Activated naive CD4-positive, alpha-beta T cell treated with anti-CD3 and anti-CD28 coated beads, Interleukin-2, amount 10 ng/mL, durations not matched to agents 7 days and 5 days (primary cell): Measurements from ENCODE around the gene PRSS33.

Experiments
- CTCF ChIA-PET: fragments of 350-600 bp; sonication (Branson Sonifier 250); formaldehyde crosslinking; loops from one replicate; lab custom pipeline; 2021; ENCODE audit warnings: antibody characterized with exemption; lab: Charles Lee
- DNase-seq: peaks from one replicate; pipeline ENCODE4 v3.0.0-alpha.2; 2020
- H3K27ac Mint-ChIP-seq: one replicate; pipeline ENCODE4 v1.8.0; 2021; ENCODE audit warnings: mild to moderate bottlenecking, moderate library complexity, mixed read lengths
- H3K27me3 Mint-ChIP-seq: one replicate; pipeline ENCODE4 v1.8.0; 2021; ENCODE audit warnings: mild to moderate bottlenecking, mixed read lengths
- H3K36me3 Mint-ChIP-seq: one replicate; pipeline ENCODE4 v1.8.0; 2021; ENCODE audit warnings: mixed read lengths
- H3K4me1 Mint-ChIP-seq: one replicate; pipeline ENCODE4 v1.8.0; 2021; ENCODE audit warnings: mixed read lengths
- H3K4me3 Mint-ChIP-seq: one replicate; pipeline ENCODE4 v1.8.0; 2021; ENCODE audit warnings: mild to moderate bottlenecking, moderate library complexity, mixed read lengths
- H3K9me3 Mint-ChIP-seq: one replicate; pipeline ENCODE4 v1.8.0; 2021; ENCODE audit warnings: mixed read lengths

The PRSS33 gene

DNA sequence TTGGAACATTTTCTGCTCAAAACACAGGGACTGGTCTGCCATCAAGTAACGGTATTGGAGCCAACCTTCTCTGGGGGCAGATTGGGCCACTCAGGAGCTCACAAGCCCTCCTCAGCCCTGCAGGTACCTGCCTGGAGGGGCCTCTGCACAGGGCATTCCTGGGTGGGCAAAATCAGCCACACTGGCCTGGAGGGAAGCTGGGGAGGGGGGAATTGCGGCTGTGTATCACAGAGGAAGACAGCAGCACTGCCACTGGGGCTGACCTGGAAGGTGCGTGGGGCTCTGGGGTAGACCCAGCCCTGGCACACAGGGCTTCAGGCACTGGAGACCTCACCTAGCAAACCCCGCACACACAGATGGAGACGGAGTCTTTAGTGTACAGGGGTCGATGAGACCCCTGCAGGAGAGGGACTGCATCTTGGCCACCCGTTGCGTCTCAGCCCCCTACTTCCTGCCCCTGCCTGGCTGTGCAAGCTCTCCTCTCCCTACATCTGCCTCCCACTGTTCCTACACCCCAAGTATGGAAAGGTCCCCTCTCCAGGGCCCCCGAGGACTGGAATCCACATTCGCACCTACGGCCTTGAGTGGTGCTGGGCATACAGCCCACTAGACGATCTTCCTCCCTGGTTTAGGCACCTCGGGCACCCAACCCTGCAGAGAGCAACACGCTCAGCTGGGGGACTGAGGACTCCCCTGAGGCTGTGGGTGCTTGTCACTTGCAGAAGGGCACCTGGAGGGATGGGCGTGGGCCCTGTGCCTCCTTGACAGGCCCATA lies 42.1 kb downstream of the PRSS33 start:
- CTCF ChIA-PET = no interaction called here
- H3K4me1 Mint-ChIP-seq = peaks cover 14% of the 10 kb centered on the region
- H3K9me3 Mint-ChIP-seq = no peaks in the 10 kb centered on the region
- peaks cover 30% of the 10 kb centered on the region for H3K27me3 Mint-ChIP-seq
- peaks cover 4% of the 10 kb centered on the region for H3K36me3 Mint-ChIP-seq
- no peak overlapping the region for H3K27ac Mint-ChIP-seq
- no peak for DNase-seq
- no peak overlapping the region for H3K4me3 Mint-ChIP-seq

DNA sequence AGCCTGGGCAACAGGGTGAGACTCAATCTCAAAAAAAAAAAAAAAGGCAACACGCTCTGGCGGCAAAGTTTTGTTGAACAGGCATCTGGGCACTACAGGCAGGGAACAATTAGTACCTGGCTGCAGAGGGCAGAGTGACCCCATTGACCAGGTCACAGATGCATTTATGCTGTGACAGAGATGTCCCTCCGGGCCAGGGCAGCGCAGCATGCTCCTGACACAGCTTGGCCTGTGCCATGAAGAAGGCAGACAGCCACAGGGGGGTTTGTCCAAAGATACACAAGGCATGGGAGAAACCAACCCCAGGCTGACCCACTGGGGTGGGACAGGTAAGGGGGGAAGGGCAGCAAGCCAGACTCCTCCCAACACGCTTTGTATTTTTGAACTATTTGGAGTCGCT lies 42.6 kb downstream of the PRSS33 start:
- Mint-ChIP-seq H3K36me3 (peaks cover 1% of the 10 kb centered on the region), H3K4me3 (no peak overlapping the region), H3K27me3 (peaks cover 30% of the 10 kb centered on the region), H3K9me3 (no peaks in the 10 kb centered on the region), H3K27ac (no peak overlapping the region), H3K4me1 (peaks cover 10% of the 10 kb centered on the region)
- CTCF ChIA-PET = no interaction called here
- no peak for DNase-seq

DNA sequence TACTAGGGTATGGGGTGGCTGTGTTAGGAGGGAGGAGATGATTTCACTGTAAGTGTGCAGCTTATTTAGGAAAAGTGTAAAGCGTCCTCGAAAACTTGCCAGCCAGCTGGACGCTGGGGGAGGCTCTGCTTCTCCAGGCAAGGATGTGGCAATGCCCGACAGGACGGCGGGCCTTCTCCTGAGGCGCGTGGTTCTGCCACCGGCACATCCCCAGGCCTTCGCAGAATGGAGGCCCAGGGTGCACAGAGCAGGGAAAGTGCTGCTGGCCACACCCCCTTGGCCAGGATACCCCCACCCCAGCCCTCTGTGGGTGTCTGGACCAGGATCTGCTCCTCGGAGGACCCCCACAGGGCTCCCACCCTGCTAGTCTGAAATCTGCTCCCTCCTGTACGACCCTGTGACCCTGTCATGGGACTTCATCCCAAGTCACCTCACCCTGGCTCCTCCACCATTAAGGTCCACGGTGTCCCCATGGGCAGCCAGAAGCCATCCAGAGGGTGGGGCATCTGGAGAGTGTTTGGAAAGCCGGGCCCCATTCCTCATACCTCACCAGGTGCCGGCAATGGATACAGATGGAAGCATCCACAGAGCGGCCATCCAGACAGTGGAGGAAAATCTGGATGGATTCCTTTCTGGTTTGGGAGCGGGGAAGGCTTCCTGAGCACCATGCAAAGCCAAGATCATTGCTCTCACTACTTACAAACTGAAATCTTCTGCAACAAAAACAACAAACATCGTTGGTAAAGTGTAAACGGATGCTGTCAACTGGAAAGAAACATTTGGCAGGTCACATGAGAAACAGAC lies 44.2 kb downstream of the PRSS33 start:
- peaks cover 36% of the 10 kb centered on the region for H3K27me3 Mint-ChIP-seq
- CTCF ChIA-PET = no interaction called here
- no peak overlapping the region for H3K27ac Mint-ChIP-seq
- no peaks in the 10 kb centered on the region for H3K9me3 Mint-ChIP-seq
- H3K4me3 Mint-ChIP-seq = no peak overlapping the region
- DNase-seq = no peak
- H3K36me3 Mint-ChIP-seq = no peaks in the 10 kb centered on the region
- peaks cover 11% of the 10 kb centered on the region for H3K4me1 Mint-ChIP-seq

DNA sequence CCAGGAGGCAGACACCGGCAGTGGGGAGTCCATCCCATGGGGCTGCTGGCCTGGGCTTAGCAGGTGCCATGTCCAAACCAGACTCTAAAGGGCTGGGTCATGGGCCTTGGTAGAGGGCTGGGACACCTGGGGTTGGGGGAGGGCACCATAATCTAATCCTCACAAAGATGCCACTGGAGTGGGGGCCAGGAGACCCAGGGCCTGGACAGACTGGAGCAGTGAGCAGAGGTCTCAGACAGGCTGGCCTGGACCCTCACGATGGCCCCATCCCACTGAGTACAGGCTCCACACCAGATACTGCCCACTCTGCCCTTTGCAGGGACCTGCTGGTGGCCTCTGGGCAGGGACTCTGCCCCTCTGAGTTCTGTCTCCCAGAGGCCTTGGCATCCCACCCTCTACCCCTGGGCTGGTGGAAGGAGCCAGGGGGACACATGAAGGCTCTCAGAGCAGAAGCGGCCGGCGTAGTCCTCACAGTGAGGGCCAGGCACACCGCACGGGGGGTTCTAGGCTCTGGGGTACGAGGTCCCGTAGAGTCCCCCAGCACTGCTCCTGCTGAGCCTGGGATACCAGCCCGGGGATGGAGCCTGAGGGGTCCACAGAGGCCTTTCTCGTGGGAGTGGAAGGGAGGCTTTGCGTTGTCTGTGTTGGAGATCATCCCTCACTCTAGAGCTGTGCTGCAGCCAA lies 44.9 kb downstream of the PRSS33 start:
- Mint-ChIP-seq H3K4me3 (no peak overlapping the region), H3K27ac (no peak overlapping the region), H3K36me3 (no peaks in the 10 kb centered on the region), H3K4me1 (peaks cover 11% of the 10 kb centered on the region), H3K27me3 (peaks cover 36% of the 10 kb centered on the region), H3K9me3 (no peaks in the 10 kb centered on the region)
- CTCF ChIA-PET = no interaction called here
- no peak for DNase-seq

DNA sequence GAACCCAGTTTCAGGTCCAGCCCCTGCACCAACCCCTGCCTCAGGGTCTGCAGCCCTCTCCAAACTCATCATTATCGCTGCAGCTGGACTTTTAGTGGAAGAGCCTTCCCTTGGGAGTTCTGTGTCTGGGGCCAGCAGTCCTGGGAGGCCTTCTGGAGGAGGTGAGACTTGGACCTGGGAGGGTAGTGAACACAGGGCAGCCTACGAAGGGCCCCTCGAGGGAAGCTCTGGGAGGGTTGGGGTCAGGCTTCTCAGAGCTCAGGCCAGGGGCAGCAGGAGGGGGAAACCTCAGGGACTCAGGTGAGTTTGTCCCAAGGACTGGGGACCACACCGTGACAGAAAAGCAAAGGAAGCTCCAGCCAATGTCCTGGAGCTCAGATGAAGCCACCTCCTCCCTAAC lies 46.2 kb downstream of the PRSS33 start:
- Mint-ChIP-seq H3K9me3 (no peaks in the 10 kb centered on the region), H3K27ac (no peak overlapping the region), H3K36me3 (no peaks in the 10 kb centered on the region), H3K4me3 (no peak overlapping the region), H3K27me3 (peaks cover 40% of the 10 kb centered on the region), H3K4me1 (peaks cover 11% of the 10 kb centered on the region)
- CTCF ChIA-PET = interaction anchor here (0.7 kb wide), 1 partner anchor 229 kb away, joined by 3 read pairs; no protein-coding TSS in a partner anchor
- DNase-seq = no peak

DNA sequence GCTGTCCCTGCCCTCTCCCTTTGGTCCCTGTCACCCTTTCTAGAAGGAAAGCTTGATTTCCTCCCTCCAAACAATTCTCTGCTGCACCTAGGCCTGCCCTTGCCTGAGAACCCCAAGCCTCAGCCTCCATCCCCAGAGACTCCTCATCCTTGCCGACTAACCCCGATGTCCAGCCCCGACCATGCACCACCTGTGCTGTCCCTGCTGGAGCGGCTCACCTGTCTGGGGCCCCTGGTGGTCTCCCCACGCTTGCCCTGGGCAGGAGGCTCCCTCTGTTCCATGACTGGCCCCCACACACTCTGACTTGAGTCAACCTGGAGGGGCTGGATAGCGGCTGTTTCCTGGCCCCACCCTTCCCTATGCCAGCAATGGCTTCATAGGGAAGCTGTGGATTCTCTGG lies 46.9 kb downstream of the PRSS33 start:
- Mint-ChIP-seq H3K4me1 (peaks cover 11% of the 10 kb centered on the region), H3K4me3 (no peak overlapping the region), H3K27me3 (peaks cover 35% of the 10 kb centered on the region), H3K36me3 (no peaks in the 10 kb centered on the region), H3K27ac (no peak overlapping the region), H3K9me3 (no peaks in the 10 kb centered on the region)
- DNase-seq = no peak
- CTCF ChIA-PET = interaction anchor here (0.7 kb wide), 1 partner anchor 230 kb away, joined by 3 read pairs; no protein-coding TSS in a partner anchor

DNA sequence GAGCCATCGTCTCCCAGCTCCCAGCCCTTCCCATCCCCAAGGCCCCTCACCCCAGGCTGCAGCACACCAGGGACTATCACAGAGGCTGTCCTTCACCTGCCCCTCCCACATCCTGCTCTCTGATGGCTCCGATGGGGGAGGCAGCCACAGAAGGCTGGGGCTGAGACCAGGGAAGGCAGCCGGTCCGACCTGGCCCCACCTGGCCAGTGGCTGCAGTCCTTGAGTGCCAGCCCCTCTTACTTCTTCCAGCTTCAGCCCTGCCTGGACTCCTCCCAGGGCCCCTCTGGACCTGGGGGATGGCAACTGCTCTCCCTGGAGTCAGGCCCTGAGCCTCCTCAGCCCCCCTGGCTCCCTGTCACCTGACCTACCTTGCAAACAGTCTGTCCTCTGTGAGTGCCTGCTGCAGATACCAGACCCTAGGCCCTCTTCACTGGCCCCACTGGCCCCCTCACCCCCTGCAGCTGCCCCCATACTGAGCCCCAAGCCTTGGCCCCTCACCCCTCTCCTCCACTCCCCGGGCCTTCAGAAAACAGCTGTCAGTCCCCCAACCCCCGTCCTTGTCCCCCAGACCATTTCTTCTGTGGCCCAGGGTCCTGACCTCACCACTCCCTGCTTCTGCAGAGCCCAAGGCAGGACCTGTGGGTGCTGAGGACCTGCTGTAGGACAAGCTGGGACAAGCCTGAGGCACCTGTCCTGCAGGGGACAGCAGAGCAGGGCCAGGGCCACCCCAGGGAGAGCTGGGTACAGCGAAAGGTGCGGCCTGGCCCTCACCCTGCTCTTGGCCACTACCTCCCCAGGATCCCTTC lies 47.5 kb downstream of the PRSS33 start:
- H3K4me1 Mint-ChIP-seq = peaks cover 11% of the 10 kb centered on the region
- CTCF ChIA-PET = no interaction called here
- DNase-seq = no peak

DNA sequence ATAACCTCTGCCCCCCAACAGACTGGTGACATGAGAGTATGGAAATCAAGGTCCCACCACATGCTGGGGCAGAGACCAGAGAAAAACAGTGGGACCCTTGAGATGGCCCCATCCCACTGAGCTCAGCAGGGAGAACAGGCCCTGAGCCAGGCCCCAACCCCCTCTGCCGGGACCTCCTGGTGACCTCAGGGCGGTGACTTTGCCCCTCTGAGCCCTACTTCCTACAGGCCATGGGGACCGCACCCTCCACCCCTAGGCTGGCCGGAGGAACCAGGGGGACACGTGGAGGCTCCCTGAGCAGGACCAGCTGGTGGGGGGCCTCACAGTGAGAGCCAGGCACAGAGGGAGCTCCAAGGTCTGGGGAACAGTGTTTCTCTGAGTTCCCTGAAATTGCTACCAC lies 48.7 kb downstream of the PRSS33 start:
- CTCF ChIA-PET = no interaction called here
- Mint-ChIP-seq H3K36me3 (no peaks in the 10 kb centered on the region), H3K4me1 (peaks cover 11% of the 10 kb centered on the region), H3K27ac (no peak overlapping the region), H3K9me3 (no peaks in the 10 kb centered on the region), H3K4me3 (no peak overlapping the region), H3K27me3 (peaks cover 24% of the 10 kb centered on the region)
- no peak for DNase-seq

More for the DNA sequence above, 47.5 kb downstream of the PRSS33 start:
- Mint-ChIP-seq H3K36me3 (no peaks in the 10 kb centered on the region), H3K9me3 (no peaks in the 10 kb centered on the region), H3K27ac (peak overlapping the region; percentile 24), H3K27me3 (peaks cover 33% of the 10 kb centered on the region), H3K4me3 (no peak overlapping the region)

DNA sequence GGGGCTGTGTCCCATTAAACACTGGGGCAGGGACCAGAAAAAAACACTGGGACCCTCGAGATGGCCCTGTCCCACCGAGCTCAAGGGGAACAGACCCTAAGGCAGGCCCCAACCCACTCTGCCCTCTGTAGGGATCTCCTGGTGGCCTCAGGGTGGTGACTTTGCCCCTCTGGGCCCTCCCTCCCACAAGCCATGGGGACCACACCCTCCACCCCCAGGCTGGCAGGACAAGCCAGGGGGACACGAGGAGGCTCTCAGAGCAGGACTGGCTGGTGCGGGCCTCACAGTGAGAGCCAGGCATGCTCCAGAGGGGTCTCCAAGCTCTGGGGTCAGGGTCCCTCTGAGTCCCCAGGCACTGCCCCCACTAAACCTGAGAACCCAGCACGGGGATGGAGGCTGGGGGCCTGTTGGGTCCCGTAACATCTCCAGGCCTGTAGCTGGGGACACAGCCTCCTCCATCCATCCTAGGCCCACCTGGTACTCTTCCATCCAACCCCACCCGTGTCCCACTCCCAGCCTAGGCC lies 49.4 kb downstream of the PRSS33 start:
- Mint-ChIP-seq H3K36me3 (no peaks in the 10 kb centered on the region), H3K9me3 (no peaks in the 10 kb centered on the region), H3K27ac (no peak overlapping the region), H3K27me3 (peaks cover 24% of the 10 kb centered on the region), H3K4me3 (no peak overlapping the region), H3K4me1 (peaks cover 11% of the 10 kb centered on the region)
- CTCF ChIA-PET = no interaction called here
- DNase-seq = no peak

DNA sequence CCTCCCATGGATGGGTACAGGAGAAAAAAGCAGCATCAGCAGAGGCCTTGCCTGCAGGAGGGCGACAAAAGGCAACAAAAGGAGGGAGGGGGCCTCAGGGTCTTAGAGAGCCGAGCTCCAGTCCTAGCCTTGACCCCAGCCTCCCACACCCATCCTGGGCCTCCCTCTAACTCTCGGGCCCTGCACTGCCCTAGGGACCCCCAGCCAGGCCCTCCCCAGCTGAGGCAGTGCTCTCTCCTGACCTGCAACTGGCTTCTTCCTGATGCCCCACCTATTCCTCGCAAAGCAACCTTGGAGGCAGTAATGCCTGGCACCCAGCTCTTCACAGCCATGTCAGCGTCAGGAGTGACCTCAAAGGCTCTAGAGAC lies 50.1 kb downstream of the PRSS33 start:
- Mint-ChIP-seq H3K27me3 (peaks cover 26% of the 10 kb centered on the region), H3K4me3 (no peak overlapping the region), H3K36me3 (no peaks in the 10 kb centered on the region), H3K9me3 (no peaks in the 10 kb centered on the region), H3K27ac (no peak overlapping the region), H3K4me1 (peaks cover 11% of the 10 kb centered on the region)
- no peak for DNase-seq
- CTCF ChIA-PET = no interaction called here

DNA sequence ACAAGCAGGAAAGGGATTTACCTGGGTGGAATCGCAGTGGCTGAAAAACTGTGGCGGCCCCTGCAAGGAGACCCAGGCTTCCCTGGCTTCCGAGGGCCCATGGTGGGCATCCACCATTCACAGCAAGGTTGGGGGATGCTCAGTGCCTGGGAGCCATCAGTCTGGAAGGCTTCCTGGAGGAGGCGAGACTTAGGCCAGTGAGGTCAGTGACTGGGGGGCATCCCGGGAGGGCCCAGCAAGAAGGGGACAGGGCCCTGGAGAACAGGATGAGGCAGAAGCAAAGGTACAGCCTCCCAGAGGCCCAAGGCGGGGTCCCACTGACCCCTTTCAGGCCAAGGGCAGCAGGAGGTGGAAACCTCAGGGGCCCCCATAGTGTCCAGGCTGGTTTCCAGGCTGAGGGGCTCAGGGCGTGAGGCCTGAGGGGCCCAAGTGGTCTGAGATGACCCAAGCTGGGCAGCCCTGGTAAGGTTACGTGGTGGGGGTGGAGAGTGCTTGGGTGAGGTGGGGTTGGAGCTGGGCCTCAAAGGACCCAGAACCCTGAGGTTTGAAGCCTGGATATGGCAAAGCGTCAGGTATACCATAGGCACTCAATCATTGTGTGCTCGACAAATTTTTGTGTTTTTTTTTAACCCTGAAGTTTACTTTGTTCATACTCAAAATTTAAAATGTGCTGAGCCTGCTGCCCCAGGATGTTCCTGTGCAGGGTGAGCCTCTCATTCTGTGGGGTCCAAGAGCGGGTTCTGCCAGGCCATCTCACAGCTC lies 50.7 kb downstream of the PRSS33 start:
- Mint-ChIP-seq H3K9me3 (no peaks in the 10 kb centered on the region), H3K27me3 (peaks cover 28% of the 10 kb centered on the region), H3K36me3 (no peaks in the 10 kb centered on the region), H3K4me1 (peaks cover 11% of the 10 kb centered on the region), H3K4me3 (no peak overlapping the region), H3K27ac (no peak overlapping the region)
- CTCF ChIA-PET = no interaction called here
- no peak for DNase-seq

DNA sequence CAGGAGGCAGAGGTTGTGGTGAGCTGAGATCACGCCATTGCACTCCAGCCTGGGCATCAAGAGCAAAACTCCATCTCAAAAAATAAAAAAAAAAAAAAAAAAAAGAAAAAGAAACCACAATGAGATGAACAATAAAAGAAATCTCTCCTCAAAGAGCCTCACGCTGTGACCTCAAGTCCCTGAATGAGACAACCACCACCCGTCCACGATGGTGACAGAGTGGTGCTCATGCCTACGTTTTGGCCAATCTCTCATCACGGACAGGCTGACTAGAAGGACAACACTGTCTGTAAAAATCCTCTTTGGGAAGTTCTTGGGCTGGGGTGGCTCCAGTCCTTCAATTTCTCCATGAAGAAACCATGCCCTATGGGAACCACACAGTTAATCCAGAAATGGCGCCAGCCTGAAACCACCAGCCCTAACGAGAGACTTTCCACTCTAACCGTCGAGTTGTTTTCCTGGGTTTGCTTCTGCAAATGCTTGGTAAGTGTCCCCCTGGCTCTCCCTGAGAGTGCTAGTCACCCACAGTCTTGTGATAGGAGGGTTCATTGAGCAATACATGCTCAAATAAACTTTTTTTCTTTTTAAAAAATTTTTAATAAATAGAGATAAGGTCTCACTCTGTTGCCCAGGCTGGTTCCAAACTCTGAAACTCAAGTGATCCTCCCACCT lies 52.4 kb downstream of the PRSS33 start:
- no peak overlapping the region for H3K27ac Mint-ChIP-seq
- CTCF ChIA-PET = no interaction called here
- no peaks in the 10 kb centered on the region for H3K36me3 Mint-ChIP-seq
- peaks cover 26% of the 10 kb centered on the region for H3K27me3 Mint-ChIP-seq
- no peak for DNase-seq
- H3K4me1 Mint-ChIP-seq = peaks cover 7% of the 10 kb centered on the region
- no peaks in the 10 kb centered on the region for H3K9me3 Mint-ChIP-seq
- no peak overlapping the region for H3K4me3 Mint-ChIP-seq
